Measurements from ENCODE around the gene CFAP47.
"Not testable (repeated sequence)": the region's sequence is repeated elsewhere in the genome, so short reads cannot be mapped to it uniquely, and the experiment has no call there.

The CFAP47 gene

GRCh38 chrX:36218801-36219200, 299.3 kb downstream of the CFAP47 start:
- DNase-seq (ENCODE audit: low read depth in 2 of 2, low spot score in 1 of 2) = no peak

- DNase-seq (ENCODE audit: low read depth in 2 of 2, low spot score in 1 of 2) = not testable (repeated sequence)
Observed at GRCh38 chrX:36234840-36235528, 315.4 kb downstream of the CFAP47 start.

DNA sequence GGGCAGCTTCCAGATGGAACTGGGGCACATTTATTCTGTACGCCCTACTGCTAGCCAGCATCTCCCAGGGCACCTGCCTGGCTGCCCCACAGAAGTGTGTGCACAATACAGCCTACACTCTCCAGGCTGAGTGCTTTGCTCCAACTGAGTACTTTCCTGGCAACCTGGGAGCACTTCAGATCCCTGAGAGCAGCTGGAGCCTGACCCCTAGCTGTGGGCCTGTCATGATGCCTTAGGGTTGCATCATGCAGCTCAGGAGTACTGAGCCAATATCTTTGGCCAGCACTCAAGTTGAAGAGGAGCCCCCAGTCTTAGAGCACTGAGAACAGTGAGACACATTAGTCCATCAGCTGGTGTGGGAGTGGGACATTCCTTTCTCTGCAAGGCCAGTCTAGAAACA, 321.9 kb downstream of the CFAP47 start:
- DNase-seq (ENCODE audit: low read depth in 2 of 2, low spot score in 1 of 2) = no peak

DNA sequence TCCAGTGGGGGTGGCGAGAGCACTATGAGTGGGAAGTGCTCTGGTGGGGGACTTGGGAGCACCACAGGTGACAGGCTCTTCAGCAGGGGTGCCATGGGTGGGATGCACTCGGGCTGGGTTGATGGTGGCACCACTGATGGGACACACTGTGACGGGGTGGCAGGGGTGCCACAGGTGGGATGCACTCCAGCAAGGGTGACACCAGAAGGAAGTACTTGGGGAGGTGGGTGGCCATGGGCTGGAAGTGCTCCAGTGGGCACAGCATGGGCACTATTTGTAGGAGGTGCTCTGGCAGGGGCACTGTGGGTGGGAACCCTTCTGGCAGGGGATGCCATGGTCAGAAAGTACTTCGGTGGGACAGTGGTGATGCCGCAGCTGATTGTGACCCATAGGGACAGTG, 346.6 kb downstream of the CFAP47 start:
- DNase-seq (ENCODE audit: low read depth in 2 of 2, low spot score in 1 of 2) = no peak

- no peak for DNase-seq (ENCODE audit: low read depth in 2 of 2, low spot score in 1 of 2)
Observed at GRCh38 chrX:36310136-36310535, 390.6 kb downstream of the CFAP47 start.

DNA sequence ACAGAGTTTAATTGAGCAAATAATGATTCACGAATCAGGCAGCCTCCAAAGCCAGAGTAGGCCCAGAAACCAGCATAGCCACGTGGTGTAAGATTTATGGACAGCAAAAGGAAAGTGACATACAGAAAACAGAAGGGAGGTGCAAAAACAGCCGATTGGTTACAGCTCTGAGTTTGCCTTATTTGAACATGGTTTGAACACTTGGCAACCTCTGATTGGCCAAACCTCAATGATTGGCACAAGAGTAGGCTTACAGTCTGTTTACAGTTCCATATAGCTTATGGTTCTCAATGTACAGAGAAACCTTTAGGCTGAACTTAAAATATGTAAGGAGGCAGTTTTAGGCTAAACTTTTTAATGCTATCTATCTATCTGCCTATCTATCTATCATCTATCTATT, 394.8 kb downstream of the CFAP47 start:
- DNase-seq (ENCODE audit: low read depth in 2 of 2, low spot score in 1 of 2) = no peak

- DNase-seq (ENCODE audit: low read depth in 2 of 2, low spot score in 1 of 2) = no peak
Observed at GRCh38 chrX:36334572-36334971, 415.0 kb downstream of the CFAP47 start.

- DNase-seq (ENCODE audit: low read depth in 2 of 2, low spot score in 1 of 2) = no peak
Observed at GRCh38 chrX:36336751-36337150, 417.2 kb downstream of the CFAP47 start.

- no peak for DNase-seq (ENCODE audit: low read depth in 2 of 2, low spot score in 1 of 2)
Observed at GRCh38 chrX:36344301-36344700, 424.8 kb downstream of the CFAP47 start.

DNA sequence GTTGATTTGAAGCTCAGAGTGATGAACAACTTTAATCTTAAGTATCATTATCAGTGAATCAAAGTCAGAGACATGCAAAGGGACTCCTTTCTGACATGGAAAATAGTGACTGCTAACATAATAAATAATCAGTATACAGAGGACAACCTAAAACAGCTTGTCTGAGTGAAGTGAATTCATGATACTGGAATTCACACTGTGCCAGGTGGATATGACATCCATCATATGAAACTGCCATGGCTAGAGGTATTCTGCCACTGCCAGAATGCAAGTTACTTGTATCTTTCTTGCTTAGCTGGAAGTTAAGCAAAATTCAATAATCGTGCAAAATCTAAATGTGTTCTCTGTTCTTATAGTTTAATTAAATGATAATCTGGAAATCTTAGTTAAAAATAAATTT, 429.0 kb downstream of the CFAP47 start:
- DNase-seq (ENCODE audit: low read depth in 2 of 2, low spot score in 1 of 2) = no peak

GRCh38 chrX:36357855-36358254, 438.3 kb downstream of the CFAP47 start:
- no peak for DNase-seq (ENCODE audit: low read depth in 2 of 2, low spot score in 1 of 2)

DNA sequence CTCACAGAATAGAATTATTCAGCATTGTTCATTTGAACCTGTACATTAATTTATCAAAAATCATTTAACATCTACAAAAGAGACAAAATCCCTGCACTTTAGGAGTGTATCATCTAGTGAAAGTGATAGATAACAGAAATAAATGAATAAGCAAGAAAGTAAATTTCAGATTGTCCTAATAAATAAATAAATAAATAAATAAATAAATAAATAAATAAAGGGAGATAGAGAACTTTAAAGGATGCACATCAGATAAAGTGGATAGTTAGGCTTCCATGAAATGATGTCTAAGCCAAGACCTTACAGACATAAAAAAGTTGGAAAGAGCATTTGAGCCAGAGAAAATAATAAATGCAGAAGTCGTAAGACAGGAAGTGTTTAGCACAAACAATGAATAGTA, 444.7 kb downstream of the CFAP47 start:
- DNase-seq (ENCODE audit: low read depth in 2 of 2, low spot score in 1 of 2) = no peak

DNA sequence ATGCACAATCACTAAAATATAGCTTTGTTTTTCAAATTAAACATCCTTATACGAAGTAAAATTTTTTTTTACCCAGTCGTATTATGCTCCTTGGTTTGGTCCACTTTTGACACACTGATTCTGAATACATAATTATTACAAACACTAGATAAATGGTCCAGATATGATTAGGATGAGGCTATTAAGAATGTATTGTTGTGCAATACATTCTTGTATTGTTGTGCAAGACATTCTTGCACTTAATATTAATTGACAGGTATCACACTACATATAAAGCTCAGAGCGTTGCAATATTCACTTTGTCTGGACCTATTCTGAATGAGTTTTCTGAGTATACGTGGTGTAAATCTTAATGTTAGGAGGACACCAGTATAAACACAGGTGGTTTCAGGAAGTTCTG, 464.0 kb downstream of the CFAP47 start:
- no peak for DNase-seq (ENCODE audit: low read depth in 2 of 2, low spot score in 1 of 2)

- no peak for DNase-seq (ENCODE audit: low read depth in 2 of 2, low spot score in 1 of 2)
Observed at GRCh38 chrX:36388901-36389300, 469.4 kb downstream of the CFAP47 start.

- no peak for DNase-seq (ENCODE audit: low read depth in 2 of 2, low spot score in 1 of 2)
Observed at GRCh38 chrX:36401774-36402173, 482.2 kb downstream of the CFAP47 start.

GRCh38 chrX:36407836-36408235, 488.3 kb downstream of the CFAP47 start:
- no peak for DNase-seq (ENCODE audit: low read depth in 2 of 2, low spot score in 1 of 2)

GRCh38 chrX:36414056-36414455, 494.5 kb downstream of the CFAP47 start:
- DNase-seq (ENCODE audit: low read depth in 2 of 2, low spot score in 1 of 2) = no peak

GRCh38 chrX:36422368-36422767, 502.8 kb downstream of the CFAP47 start:
- no peak for DNase-seq (ENCODE audit: low read depth in 2 of 2, low spot score in 1 of 2)

DNA sequence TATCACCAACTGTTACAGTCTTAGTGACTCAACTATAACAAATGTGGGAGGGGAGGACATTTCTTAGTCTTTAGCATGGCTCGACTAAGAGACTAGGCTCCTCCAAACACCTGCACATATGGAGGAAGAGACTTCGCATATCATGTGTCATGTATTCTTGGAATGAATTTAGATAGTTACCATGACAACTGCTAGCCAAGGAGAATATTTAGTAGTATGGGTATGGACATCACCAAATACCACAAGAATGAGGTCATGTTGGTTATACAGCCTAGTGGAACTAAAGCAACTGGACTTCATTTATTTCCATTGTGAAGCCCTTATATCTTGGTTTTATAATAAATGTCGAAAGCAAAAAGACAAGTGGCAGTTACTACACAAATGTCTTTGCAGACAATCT, 512.3 kb downstream of the CFAP47 start:
- no peak for DNase-seq (ENCODE audit: low read depth in 2 of 2, low spot score in 1 of 2)

DNA sequence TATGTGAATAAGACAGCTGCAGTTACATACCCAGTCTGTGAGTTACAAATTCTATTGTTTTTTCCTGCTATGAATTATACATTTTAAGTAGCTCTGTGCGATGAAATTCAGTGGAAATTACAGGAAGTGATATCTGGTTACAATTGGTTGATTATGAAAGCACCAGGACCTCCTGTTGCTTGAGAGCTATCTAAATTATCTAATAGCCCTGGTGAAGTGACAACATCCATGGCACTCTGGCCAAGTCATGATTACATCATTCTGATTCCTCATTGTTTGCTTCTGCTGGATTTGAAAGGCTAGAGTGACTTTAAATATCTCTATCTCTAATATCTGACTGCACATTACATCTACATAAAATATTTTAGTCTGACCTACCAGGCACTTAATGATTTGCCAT, 515.0 kb downstream of the CFAP47 start:
- DNase-seq (ENCODE audit: low read depth in 2 of 2, low spot score in 1 of 2) = no peak
